Skeletal muscle satellite cell (primary cell): ENCODE results near the gene PEG3. TPM values are rescaled to one million over a fixed set of nuclear protein-coding genes. Genes with fewer than 3 reads are reported as not detected.

ENCODE experiments used
- small RNA-seq: library from RNA; depleted of rRNA; stranded (forward); fragments of <200 nt; gene quantifications from one replicate; pipeline ENCODE3, GENCODE V24; 2012

PEG3 gene

Small RNA genes lying within 50 kb of the gene (small RNA-seq; reads per million reads assigned to genes)
- gene AC006115.2 = not detected
